Measurements from ENCODE around the gene NIP7. TPM values are rescaled to one million over a fixed set of nuclear protein-coding genes. Genes with fewer than 3 reads are reported as not detected.

NIP7 gene
- total RNA-seq, 1 donor from 2014 or later, result 22.9 TPM

- TF ChIP-seq CTCF (IDR thresholded peaks at IDR 0.05; ENCODE audit: unreplicated experiment), result no peak
- no peak overlapping the region for H3K27ac Mint-ChIP-seq
Observed at GRCh38 chr16:69301187-69301586, 38.4 kb upstream of the NIP7 start.

GRCh38 chr16:69301861-69302260, 37.7 kb upstream of the NIP7 start:
- no peaks in the 10 kb centered on the region for H3K27me3 Mint-ChIP-seq
- peaks cover 8% of the 10 kb centered on the region for H3K36me3 Mint-ChIP-seq (ENCODE audit: insufficient read depth)
- H3K4me1 Mint-ChIP-seq (ENCODE audit: low read depth), result peaks cover 3% of the 10 kb centered on the region
- no peak for TF ChIP-seq CTCF (IDR thresholded peaks at IDR 0.05; ENCODE audit: unreplicated experiment)
- no peak overlapping the region for H3K4me3 Mint-ChIP-seq (ENCODE audit: low read depth)
- DNase-seq (ENCODE audit: low spot score, unreplicated experiment), result no peak
- H3K9me3 Mint-ChIP-seq (ENCODE audit: low read depth), result no peaks in the 10 kb centered on the region
- no peak overlapping the region for H3K27ac Mint-ChIP-seq

More at GRCh38 chr16:69301187-69301586, 38.4 kb upstream of the NIP7 start:
- no peak for DNase-seq (ENCODE audit: low spot score, unreplicated experiment)
- H3K4me3 Mint-ChIP-seq (ENCODE audit: low read depth), result no peak overlapping the region
- H3K4me1 Mint-ChIP-seq (ENCODE audit: low read depth), result peaks cover 3% of the 10 kb centered on the region
- no peaks in the 10 kb centered on the region for H3K27me3 Mint-ChIP-seq
- peaks cover 9% of the 10 kb centered on the region for H3K36me3 Mint-ChIP-seq (ENCODE audit: insufficient read depth)
- H3K9me3 Mint-ChIP-seq (ENCODE audit: low read depth), result no peaks in the 10 kb centered on the region

GRCh38 chr16:69302301-69302700, 37.3 kb upstream of the NIP7 start:
- Mint-ChIP-seq H3K9me3 (ENCODE audit: low read depth) (no peaks in the 10 kb centered on the region), H3K36me3 (ENCODE audit: insufficient read depth) (peaks cover 8% of the 10 kb centered on the region), H3K27ac (peak overlapping the region; percentile 11), H3K4me3 (ENCODE audit: low read depth) (no peak overlapping the region), H3K4me1 (ENCODE audit: low read depth) (peaks cover 3% of the 10 kb centered on the region), H3K27me3 (no peaks in the 10 kb centered on the region)
- DNase-seq (ENCODE audit: low spot score, unreplicated experiment), result no peak
- TF ChIP-seq CTCF (IDR thresholded peaks at IDR 0.05; ENCODE audit: unreplicated experiment), result no peak

- DNase-seq (ENCODE audit: low spot score, unreplicated experiment), result no peak
- H3K27me3 Mint-ChIP-seq, result no peaks in the 10 kb centered on the region
- peaks cover 5% of the 10 kb centered on the region for H3K36me3 Mint-ChIP-seq (ENCODE audit: insufficient read depth)
- H3K9me3 Mint-ChIP-seq (ENCODE audit: low read depth), result no peaks in the 10 kb centered on the region
- no peak overlapping the region for H3K4me3 Mint-ChIP-seq (ENCODE audit: low read depth)
- H3K27ac Mint-ChIP-seq, result no peak overlapping the region
- peaks cover 3% of the 10 kb centered on the region for H3K4me1 Mint-ChIP-seq (ENCODE audit: low read depth)
- no peak for TF ChIP-seq CTCF (IDR thresholded peaks at IDR 0.05; ENCODE audit: unreplicated experiment)
Observed at GRCh38 chr16:69306031-69306430, 33.5 kb upstream of the NIP7 start.

GRCh38 chr16:69307091-69307490, 32.5 kb upstream of the NIP7 start:
- peaks cover 2% of the 10 kb centered on the region for H3K36me3 Mint-ChIP-seq (ENCODE audit: insufficient read depth)
- no peaks in the 10 kb centered on the region for H3K9me3 Mint-ChIP-seq (ENCODE audit: low read depth)
- H3K4me3 Mint-ChIP-seq (ENCODE audit: low read depth), result no peak overlapping the region
- peaks cover 6% of the 10 kb centered on the region for H3K4me1 Mint-ChIP-seq (ENCODE audit: low read depth)
- no peak for DNase-seq (ENCODE audit: low spot score, unreplicated experiment)
- H3K27me3 Mint-ChIP-seq, result no peaks in the 10 kb centered on the region
- TF ChIP-seq CTCF (IDR thresholded peaks at IDR 0.05; ENCODE audit: unreplicated experiment), result no peak
- H3K27ac Mint-ChIP-seq, result no peak overlapping the region
